ENCODE measurements around the gene ARFRP1.
"Not testable (repeated sequence)": the region's sequence is repeated elsewhere in the genome, so short reads cannot be mapped to it uniquely, and the experiment has no call there.

The ARFRP1 gene

DNA sequence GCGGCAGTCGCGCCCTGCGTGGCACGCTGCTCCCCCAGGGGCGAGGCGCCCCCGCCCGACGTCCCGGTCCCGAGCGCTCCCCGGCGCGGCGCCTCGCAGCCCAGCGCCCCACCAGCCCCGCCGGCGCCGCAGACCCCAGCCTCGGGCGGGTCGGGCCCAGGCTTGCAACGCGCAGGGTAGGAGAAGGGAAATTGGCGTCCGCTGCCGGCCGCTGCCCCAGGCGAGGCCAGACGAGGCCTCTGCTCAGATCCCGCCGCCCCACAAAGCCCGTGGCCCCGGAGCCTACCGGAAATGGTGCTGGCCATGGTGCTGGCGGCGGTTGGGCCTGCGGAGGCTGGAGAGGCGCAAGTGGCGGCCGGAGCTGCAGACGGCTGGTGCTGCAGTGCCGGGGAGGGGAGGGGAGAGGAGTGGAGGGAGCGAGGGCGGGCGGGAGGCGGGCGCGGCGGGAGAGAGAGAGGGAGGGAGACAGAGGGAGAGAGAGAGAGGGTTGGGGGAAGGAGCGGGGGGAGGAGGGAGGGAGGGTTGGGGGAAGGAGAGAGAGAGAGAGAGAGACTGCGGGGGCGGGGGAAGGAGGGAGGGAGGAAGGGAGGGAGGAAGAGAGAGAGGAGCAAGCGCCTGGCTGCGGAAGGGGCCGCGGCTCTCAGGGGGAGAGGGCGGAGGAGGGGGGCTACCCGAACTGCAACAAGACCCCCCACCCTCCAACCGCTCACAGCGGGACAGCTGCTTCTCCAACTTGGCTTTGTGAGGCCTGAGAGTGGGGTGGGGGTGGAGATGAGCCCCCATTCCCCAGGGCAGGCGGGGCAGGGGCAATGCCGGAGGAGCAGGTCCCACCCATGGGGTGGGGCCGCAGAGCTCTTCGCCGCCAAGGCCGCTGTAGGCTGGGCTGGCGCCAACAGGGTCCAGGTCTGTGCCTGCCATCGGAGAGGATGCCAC is 54.5 kb downstream of the ARFRP1 start, which contains the start of gene STMN3:
STMN3 (minus strand) TSS at position 384 of the 933 bp plus-strand sequence; CDS start at position 305, 79 bp downstream.
- peak; percentile 60 for DNase-seq

DNA sequence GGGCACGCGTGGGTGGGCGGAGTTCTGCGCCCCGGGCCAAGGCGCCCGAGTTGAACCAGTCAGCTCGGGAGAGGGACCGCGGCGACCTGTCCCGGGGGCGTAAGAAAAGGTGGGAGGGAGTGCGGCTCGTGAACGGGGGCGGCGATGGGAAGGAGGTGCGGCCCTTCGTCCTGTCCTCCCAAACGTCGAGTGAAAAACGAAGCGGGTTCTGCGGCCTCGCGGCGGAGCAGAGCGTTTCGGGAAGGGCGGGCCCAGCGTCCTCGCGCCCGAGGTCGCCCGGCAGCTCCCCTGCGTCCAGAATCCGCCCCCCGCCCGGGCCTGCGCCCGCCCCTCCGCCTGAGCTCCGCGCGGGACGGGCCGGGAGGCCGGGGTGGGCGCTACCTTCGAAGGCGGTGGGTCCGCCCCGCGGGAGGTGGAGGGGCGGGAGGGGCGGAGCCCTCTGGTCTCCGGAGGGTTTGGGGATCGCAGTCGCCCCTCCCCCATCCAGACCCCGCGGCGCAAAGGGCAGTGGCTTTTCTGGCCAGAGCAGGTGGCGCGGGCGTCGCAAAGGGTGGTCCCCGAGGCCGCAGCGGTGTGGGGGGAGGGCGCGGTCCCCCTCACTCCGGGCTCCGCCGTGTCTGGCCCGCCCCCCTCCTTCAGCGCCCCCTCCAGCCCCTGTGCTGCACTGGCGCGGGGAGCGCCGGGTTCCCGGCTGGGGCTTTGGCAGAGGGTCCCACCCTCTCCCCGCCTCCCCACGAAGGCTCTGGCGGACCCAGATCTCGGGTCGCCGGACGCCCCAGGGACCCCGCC is 55.4 kb downstream of the ARFRP1 start:
- no peak for DNase-seq

DNA sequence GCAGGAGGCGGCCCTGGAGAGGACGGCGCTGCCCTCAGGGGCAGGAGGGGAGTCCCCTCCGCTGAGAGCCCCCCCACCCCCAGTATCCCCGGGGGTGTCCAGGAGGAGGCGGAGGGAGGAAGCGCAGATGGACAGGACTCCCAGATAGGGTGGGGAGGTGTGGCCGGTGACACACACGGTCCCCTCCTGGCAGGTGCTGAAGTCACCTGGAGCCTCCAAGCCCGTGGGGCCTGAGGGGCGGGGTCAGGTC is 55.9 kb downstream of the ARFRP1 start:
- DNase-seq: no peak

DNA sequence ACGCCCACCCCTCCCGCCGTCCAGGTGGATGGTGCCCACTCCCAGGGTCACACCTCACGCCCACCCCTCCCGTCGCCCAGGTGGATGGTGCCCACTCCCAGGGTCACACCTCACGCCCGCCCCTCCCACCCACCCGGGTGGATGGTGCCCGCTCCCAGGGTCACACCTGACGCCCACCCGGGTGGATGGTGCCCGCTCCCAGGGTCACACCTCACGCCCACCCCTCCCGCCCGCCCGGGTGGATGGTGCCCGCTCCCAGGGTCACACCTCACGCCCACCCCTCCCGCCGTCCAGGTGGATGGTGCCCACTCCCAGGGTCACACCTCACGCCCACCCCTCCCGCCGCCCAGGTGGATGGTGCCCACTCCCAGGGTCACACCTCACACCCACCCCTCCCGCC is 57.3 kb downstream of the ARFRP1 start:
- DNase-seq: not testable (repeated sequence)

DNA sequence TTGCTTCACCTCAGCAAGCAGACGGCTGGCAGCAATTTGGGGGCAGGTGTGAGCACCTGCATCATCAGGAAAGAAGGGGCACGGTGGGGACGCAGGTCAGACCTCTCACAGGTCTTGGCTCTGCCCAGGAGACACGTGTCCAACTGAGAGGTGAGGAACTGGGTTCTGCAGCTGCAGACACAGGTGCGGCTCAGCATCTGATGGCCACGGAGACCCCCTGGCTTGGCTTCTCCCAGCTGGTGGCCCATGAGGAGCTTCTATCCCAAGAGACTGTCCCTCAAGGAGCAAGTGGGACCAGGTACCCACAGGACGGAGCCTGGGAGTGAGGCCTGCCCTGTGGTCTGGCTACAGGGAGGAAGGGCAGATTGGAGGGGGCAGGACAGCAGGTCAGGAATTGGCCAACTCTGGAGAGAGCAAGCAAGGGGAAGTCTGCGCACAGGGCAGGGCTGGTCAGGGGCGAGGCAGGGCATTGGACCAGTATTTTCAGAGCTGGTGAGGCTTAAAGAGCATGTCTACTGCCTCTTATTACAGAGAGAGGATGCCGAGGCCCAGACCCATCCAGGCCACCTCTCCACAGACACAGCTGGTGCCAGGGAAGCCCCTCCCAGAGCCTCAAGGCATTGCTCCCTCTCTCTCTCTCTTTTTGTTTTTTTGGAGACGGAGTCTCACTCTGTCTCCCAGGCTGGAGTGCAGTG is 58.7 kb downstream of the ARFRP1 start:
- no peak for DNase-seq

Measured in activated CD4-positive, alpha-beta T cell treated with anti-CD3 and anti-CD28 coated beads, Interleukin-2, Interleukin-6, amounts not matched to agents 100 ng/mL and 50 ng/mL, durations not matched to agents 16 hours and 8 hours (primary cell).